GM19193 (cell line): Measurements from ENCODE around the gene STEAP1.
A peak's percentile ranks its signal among the peaks of the same experiment; 100 is the strongest.

ENCODE experiments used
- POLR2A ChIP-seq: IDR thresholded peaks from 4 replicates; pipeline ENCODE4 v1.6.1; 2011; ENCODE audit not compliant: insufficient read depth, insufficient read length; ENCODE audit errors: extremely low read depth

The STEAP1 gene

GRCh38 chr7:90211391-90212148 is 57.3 kb downstream of the STEAP1 start, which contains the start of gene STEAP2:
TSS of gene STEAP2 (plus strand) at chr7:90211740. CDS start at chr7:90225083, 13,343 bp downstream.
- peak; percentile 63 for TF ChIP-seq POLR2A

DNA sequence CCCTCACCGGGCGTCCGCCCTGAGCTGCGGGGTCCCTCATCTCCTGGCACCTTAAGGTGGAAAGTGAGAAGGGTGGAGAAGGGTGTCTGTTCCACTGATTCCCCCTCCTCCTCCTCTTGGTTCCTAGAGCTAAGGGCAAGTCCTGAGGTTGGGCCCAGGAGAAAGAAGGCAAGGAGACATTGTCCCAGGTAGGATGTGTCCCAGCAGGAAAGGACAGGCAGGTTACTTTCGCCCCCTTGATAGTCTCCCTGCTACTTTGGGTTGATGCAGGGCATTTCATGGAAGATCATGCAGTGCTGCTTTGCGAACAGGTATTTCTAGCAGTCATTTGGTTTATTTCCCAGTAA is 57.9 kb downstream of the STEAP1 start:
- no peak for TF ChIP-seq POLR2A

- no peak for TF ChIP-seq POLR2A
These were observed 59.3 kb downstream of the STEAP1 start for GRCh38 chr7:90213521-90213920.
